GM23248 (cell line): ENCODE data around the gene KCNAB1. TPM values are rescaled to one million over a fixed set of nuclear protein-coding genes. Genes with fewer than 3 reads are reported as not detected.

Source experiments
- DNase-seq: peaks from one replicate; pipeline ENCODE4 v3.0.0-alpha.2; 2015
- H2AFZ ChIP-seq: fragments of 200-600 bp; sonication (generic); 2 replicates; pipeline ENCODE4 v1.6.1; 2016; ENCODE audit warnings: antibody characterized with exemption
- H3F3A ChIP-seq: fragments of 200-600 bp; sonication (generic); 2 replicates; pipeline ENCODE4 v1.6.1; 2016; ENCODE audit warnings: mild to moderate bottlenecking, antibody characterized with exemption, mixed run types; ENCODE audit not compliant: insufficient read depth
- H3K27ac ChIP-seq: fragments of 200-600 bp; sonication (generic); 2 replicates; pipeline ENCODE4 v1.5.1; 2016; ENCODE audit warnings: mild to moderate bottlenecking
- H3K27me3 ChIP-seq: fragments of 200-600 bp; sonication (generic); replicated peaks from 2 replicates; pipeline ENCODE4 v1.6.1; 2016; ENCODE audit warnings: mild to moderate bottlenecking; ENCODE audit not compliant: insufficient read depth
- H3K36me3 ChIP-seq: fragments of 200-600 bp; sonication (generic); 2 replicates; pipeline ENCODE4 v1.6.1; 2016; ENCODE audit warnings: low read depth, mild to moderate bottlenecking
- H3K4me1 ChIP-seq: fragments of 200-600 bp; sonication (generic); 2 replicates; pipeline ENCODE4 v1.6.1; 2016; ENCODE audit warnings: mild to moderate bottlenecking; ENCODE audit not compliant: insufficient read depth
- H3K4me2 ChIP-seq: fragments of 200-600 bp; sonication (generic); one replicate; pipeline ENCODE4 v1.6.1; 2016; ENCODE audit warnings: mild to moderate bottlenecking; ENCODE audit not compliant: unreplicated experiment
- H3K4me3 ChIP-seq: fragments of 200-600 bp; sonication (generic); 2 replicates; pipeline ENCODE4 v1.5.1; 2016; ENCODE audit warnings: mild to moderate bottlenecking
- H3K79me2 ChIP-seq: fragments of 200-600 bp; sonication (generic); 2 replicates; pipeline ENCODE4 v1.6.1; 2016; ENCODE audit warnings: mild to moderate bottlenecking; ENCODE audit not compliant: insufficient read depth
- H3K9ac ChIP-seq: fragments of 200-600 bp; sonication (generic); 2 replicates; pipeline ENCODE4 v1.6.1; 2016; ENCODE audit warnings: mild to moderate bottlenecking
- H3K9me2 ChIP-seq: fragments of 200-600 bp; sonication (generic); 2 replicates; pipeline ENCODE4 v1.6.1; 2016; ENCODE audit warnings: mixed run types, mild to moderate bottlenecking, moderate library complexity; ENCODE audit not compliant: insufficient read depth
- H3K9me3 ChIP-seq: fragments of 200-600 bp; sonication (generic); one replicate; pipeline ENCODE4 v1.6.1; 2017; ENCODE audit warnings: low read depth
- H4K20me1 ChIP-seq: fragments of 200-600 bp; sonication (generic); 2 replicates; pipeline ENCODE4 v1.6.0; 2016; ENCODE audit not compliant: insufficient read depth
- EZH2 ChIP-seq: fragments of 200-600 bp; sonication (generic); IDR thresholded peaks from 2 replicates; pipeline ENCODE4 v1.6.1; 2018; ENCODE audit warnings: antibody characterized with exemption, mild to moderate bottlenecking; ENCODE audit not compliant: insufficient read depth, poor library complexity, severe bottlenecking
- EZH2phosphoT487 ChIP-seq: fragments of 200-600 bp; sonication (generic); IDR thresholded peaks from 2 replicates; pipeline ENCODE4 v1.6.1; 2018; ENCODE audit warnings: antibody characterized with exemption, moderate library complexity, mild to moderate bottlenecking, low read depth; ENCODE audit not compliant: insufficient read depth
- WGBS, 2 experiments: methylation state at CpG; one replicate each; pipeline ENCODE4 v1.1.6; 2015 to 2017; ENCODE audit warnings: low lambda C conversion rate in 2 of 2, low coverage in 1 of 2; ENCODE audit errors: missing lambda C conversion rate in 2 of 2; 5-methylcytosine and 5-hydroxymethylcytosine counted together
- in situ Hi-C: fragments of 300-500 bp; cut with MboI; formaldehyde crosslinking; loops from 2 replicates; pipeline ENCODE4 v1.15.0; 2020
- polyA plus RNA-seq: library from polyadenylated mRNA; unstranded; fragments of >200 nt; fragmentation: Nextera tagmentation; extraction: Ambion mirVana; gene quantifications from 2 replicates; pipeline ENCODE4 v1.2.1, GENCODE V29; 2016
- total RNA-seq: library from RNA; depleted of rRNA; stranded (reverse); fragments of >200 nt; shearing (Covaris generic); gene quantifications from 2 replicates; pipeline ENCODE4 v1.2.3, GENCODE V29; 2014

KCNAB1 gene
- total and polyA plus RNA-seq, 2 experiments from 2014 or later: 1.1 TPM; not detected in 1

- H3K36me3 ChIP-seq: no peaks in the 10 kb centered on the region
- no peak overlapping the region for H3K9ac ChIP-seq
- no peak overlapping the region for H3K4me2 ChIP-seq
- H3K4me1 ChIP-seq: no peaks in the 10 kb centered on the region
- no peaks in the 10 kb centered on the region for H3F3A ChIP-seq
- no peaks in the 10 kb centered on the region for H3K79me2 ChIP-seq
- H2AFZ ChIP-seq: no peak overlapping the region
- in situ Hi-C loops: no loop called here
- TF ChIP-seq EZH2 (no peak), EZH2phosphoT487 (no peak)
- DNase-seq: no peak
- 91 to 96% methylated on average over 3 of the region's 3 CpGs for WGBS, 2 experiments
- H4K20me1 ChIP-seq: no peaks in the 10 kb centered on the region
- H3K27me3 ChIP-seq: no peaks in the 10 kb centered on the region
- H3K27ac ChIP-seq: no peak overlapping the region
- no peaks in the 10 kb centered on the region for H3K9me2 ChIP-seq
- H3K4me3 ChIP-seq: no peak overlapping the region
- no peaks in the 10 kb centered on the region for H3K9me3 ChIP-seq
Observed at GRCh38 chr3:156416846-156417558, 296.6 kb downstream of the KCNAB1 start.

GRCh38 chr3:156417559-156418132 is 297.3 kb downstream of the KCNAB1 start:
- no peaks in the 10 kb centered on the region for H3K9me2 ChIP-seq
- no peaks in the 10 kb centered on the region for H3K79me2 ChIP-seq
- H3K36me3 ChIP-seq: no peaks in the 10 kb centered on the region
- no peaks in the 10 kb centered on the region for H3K9me3 ChIP-seq
- no peak overlapping the region for H3K9ac ChIP-seq
- H3K27ac ChIP-seq: no peak overlapping the region
- no peaks in the 10 kb centered on the region for H3F3A ChIP-seq
- H3K4me2 ChIP-seq: no peak overlapping the region
- no peak for TF ChIP-seq EZH2
- TF ChIP-seq EZH2phosphoT487: no peak
- in situ Hi-C loops: no loop called here
- H2AFZ ChIP-seq: no peak overlapping the region
- H4K20me1 ChIP-seq: no peaks in the 10 kb centered on the region
- H3K4me1 ChIP-seq: no peaks in the 10 kb centered on the region
- no peak for DNase-seq
- no peak overlapping the region for H3K4me3 ChIP-seq
- no peaks in the 10 kb centered on the region for H3K27me3 ChIP-seq
- WGBS, 2 experiments: 76 to 80% methylated on average over 4 of the region's 4 CpGs

GRCh38 chr3:156418428-156418827 is 298.1 kb downstream of the KCNAB1 start:
- H3K79me2 ChIP-seq: no peaks in the 10 kb centered on the region
- no peaks in the 10 kb centered on the region for H3K9me2 ChIP-seq
- no peak overlapping the region for H3K4me3 ChIP-seq
- H3K9ac ChIP-seq: no peak overlapping the region
- no peaks in the 10 kb centered on the region for H3K27me3 ChIP-seq
- H3K36me3 ChIP-seq: no peaks in the 10 kb centered on the region
- no peak overlapping the region for H3K27ac ChIP-seq
- 22 to 35% methylated on average over 2 of the region's 2 CpGs for WGBS, 2 experiments
- no peaks in the 10 kb centered on the region for H3F3A ChIP-seq
- no peak for DNase-seq
- no peaks in the 10 kb centered on the region for H4K20me1 ChIP-seq
- H3K9me3 ChIP-seq: no peaks in the 10 kb centered on the region
- TF ChIP-seq EZH2phosphoT487: no peak
- no peak for TF ChIP-seq EZH2
- no peak overlapping the region for H2AFZ ChIP-seq
- H3K4me1 ChIP-seq: no peaks in the 10 kb centered on the region
- no peak overlapping the region for H3K4me2 ChIP-seq
- in situ Hi-C loops: no loop called here

- Histone ChIP-seq H3K9me3 (no peaks in the 10 kb centered on the region), H2AFZ (no peak overlapping the region), H3K9ac (no peak overlapping the region), H3K4me3 (no peak overlapping the region), H3K27me3 (no peaks in the 10 kb centered on the region), H3F3A (no peaks in the 10 kb centered on the region), H3K27ac (no peak overlapping the region), H3K4me2 (no peak overlapping the region), H3K9me2 (no peaks in the 10 kb centered on the region), H3K79me2 (no peaks in the 10 kb centered on the region), H3K4me1 (no peaks in the 10 kb centered on the region), H4K20me1 (no peaks in the 10 kb centered on the region), H3K36me3 (no peaks in the 10 kb centered on the region)
- DNase-seq: no peak
- TF ChIP-seq EZH2 (no peak), EZH2phosphoT487 (no peak)
- WGBS, 2 experiments: 55 to 72% methylated on average over 4 of the region's 4 CpGs
- in situ Hi-C loops: no loop called here
Observed at GRCh38 chr3:156421534-156421933, 301.2 kb downstream of the KCNAB1 start.

GRCh38 chr3:156424758-156425157 is 304.4 kb downstream of the KCNAB1 start:
- no peaks in the 10 kb centered on the region for H4K20me1 ChIP-seq
- no peaks in the 10 kb centered on the region for H3K27me3 ChIP-seq
- no peaks in the 10 kb centered on the region for H3K4me1 ChIP-seq
- H3K36me3 ChIP-seq: no peaks in the 10 kb centered on the region
- no peak overlapping the region for H3K9ac ChIP-seq
- H3K4me2 ChIP-seq: no peak overlapping the region
- no peaks in the 10 kb centered on the region for H3K79me2 ChIP-seq
- DNase-seq: no peak
- H2AFZ ChIP-seq: no peak overlapping the region
- no peaks in the 10 kb centered on the region for H3K9me2 ChIP-seq
- no peak overlapping the region for H3K27ac ChIP-seq
- H3K4me3 ChIP-seq: no peak overlapping the region
- H3K9me3 ChIP-seq: no peaks in the 10 kb centered on the region
- no peak for TF ChIP-seq EZH2
- no peak for TF ChIP-seq EZH2phosphoT487
- in situ Hi-C loops: no loop called here
- no peaks in the 10 kb centered on the region for H3F3A ChIP-seq
